NCI-H748 treated with DMSO at 0.1 percent for 48 hours (cell line): ENCODE measurements around the gene LPAR2.
A peak's percentile ranks its signal among the peaks of the same experiment; 100 is the strongest.

Experiments used
- DNase-seq: peaks from one replicate; lab custom pipeline; 2025; lab: John Stamatoyannopoulos, UW

The LPAR2 gene

DNA sequence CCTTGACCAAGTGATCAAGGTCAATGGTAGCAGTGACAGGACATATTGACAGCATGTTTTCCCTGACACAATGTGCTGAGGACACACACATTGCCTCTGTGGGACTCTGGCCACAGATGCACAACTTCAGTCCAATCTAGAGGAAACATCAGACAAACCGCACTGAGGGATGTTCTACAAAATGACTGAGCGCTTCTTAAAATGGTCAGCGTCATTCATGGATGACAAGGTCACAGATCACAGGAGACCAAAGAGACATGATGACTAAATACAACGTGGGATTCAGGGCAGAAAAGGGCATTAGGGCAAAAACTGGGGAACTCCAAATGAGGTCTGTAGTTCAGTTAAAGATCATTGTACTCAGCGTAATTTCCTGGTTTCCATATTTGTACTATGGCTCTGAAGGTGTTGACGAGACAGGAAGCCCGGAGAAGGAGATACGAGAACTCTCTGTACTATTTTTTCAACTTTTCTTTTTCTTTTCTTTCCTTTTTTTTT is 30.2 kb downstream of the LPAR2 start:
- DNase-seq: no peak

DNA sequence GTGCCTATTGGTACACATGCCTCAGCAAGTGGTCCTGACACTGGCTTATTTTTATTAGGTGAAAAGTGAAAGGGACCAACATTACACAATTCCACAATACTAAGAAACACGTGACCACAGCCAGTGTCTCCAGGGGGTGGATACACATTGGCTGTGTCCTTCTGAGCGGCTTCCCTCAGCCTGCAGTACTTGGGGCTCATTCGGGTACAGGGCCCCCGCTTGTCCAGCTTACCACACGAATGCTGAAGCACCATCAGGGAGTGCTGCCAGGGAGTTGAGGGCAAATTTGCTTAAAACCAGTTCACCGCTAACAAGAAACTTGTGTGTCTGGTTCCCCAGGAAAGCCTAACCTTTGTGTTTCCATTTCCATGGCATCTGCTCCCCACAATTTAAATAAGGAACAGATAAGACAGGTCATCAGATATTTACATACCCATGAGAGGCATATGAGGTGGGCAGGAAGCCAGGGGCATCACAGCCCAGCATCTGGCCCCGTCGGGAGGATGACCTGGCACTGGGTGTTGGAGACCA is 32.8 kb downstream of the LPAR2 start:
- no peak for DNase-seq

DNA sequence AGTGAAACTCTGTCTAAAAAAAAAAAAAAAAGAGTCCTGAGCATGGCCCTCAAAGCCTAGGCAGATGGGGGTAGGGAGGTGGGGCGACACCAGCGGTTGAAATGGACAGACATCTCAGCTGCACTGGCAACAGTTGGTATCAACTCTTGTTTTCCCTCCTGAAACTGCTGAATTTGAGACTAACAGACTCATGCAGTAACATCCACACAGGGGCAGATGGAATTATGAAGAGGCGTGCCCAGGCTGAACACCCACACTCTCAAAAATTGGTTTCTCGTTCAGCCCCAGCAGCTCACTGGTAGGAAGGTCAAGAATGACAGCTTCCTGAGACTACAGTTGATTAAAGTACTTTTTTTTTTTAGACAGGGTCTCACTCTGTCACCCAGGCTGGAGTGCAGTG is 33.6 kb downstream of the LPAR2 start:
- no peak for DNase-seq

GRCh38 chr19:19592690-19593089 is 35.3 kb downstream of the LPAR2 start:
- no peak for DNase-seq

DNA sequence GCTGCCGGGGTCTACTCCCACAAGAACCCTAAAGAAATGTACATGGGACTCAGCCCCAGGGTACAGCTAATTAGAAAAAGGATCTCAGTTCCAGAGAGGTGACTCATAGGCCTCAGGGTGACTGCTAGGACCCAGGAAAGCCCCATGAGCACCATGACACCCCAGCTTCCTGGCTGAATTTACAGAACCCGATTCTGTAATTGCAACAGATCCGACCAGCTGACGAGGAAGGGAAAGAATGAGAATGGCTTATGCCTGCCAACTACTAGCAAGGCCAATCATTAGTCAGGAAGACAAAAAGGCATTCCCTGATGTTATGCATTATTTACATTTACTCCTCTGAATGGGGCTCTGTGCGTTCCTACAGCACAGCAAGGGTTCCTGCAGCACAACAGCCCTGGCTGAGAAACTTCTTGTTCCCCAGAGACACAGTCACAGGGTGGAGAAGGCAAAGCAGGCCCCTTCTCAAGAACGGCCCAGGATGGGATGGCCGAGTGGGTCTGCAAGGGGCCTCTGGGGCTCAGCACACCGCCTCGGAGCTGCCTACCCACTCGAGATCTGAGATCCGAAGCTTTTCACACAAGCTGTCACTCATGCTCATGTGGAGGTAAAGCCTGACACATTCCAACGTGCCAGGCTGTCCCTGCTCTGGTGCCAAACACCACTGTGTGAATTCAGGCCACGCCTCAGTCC is 36.7 kb downstream of the LPAR2 start:
- DNase-seq: no peak

DNA sequence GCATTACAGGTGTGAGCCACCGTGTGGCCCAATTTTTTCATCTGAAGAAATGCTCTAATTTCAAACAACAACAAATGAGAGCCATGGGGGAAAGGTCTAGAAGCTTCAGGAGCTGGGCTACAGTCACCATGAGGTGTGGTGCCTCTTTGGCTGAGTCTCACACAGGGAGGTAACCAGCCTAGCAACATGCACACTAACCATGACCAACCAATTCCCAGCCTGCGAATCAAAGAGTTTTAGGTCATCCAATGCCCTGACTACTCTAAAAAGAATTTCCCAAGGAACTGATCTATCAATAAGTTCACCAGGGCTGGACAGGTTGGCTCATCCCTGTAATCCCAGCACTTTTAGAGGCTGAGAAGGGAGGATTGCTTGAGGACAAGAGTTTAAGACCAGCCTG is 39.5 kb downstream of the LPAR2 start:
- DNase-seq: no peak

GRCh38 chr19:19587771-19588170 is 40.2 kb downstream of the LPAR2 start:
- DNase-seq: no peak

DNA sequence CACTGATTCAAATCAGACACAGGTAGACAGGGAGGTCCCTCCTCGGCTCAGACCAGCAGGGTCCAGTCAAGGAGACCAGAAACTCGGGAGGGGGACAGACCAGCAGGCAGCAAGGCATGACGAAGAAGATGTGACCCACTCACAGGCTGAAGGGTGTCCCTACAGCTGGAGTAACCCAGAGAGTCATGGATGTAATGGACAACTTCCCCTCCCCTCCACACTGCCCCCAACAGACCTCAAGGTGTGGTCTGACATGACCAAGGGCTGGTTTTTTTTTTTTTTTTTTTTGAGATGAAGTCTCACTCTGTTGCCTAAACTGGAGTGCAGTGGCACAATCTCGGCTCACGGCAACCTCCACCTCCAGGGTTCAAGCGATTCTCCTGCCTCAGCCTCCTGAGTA is 43.7 kb downstream of the LPAR2 start:
- no peak for DNase-seq

- no peak for DNase-seq
These were observed 45.5 kb downstream of the LPAR2 start for GRCh38 chr19:19582471-19582870.

- no peak for DNase-seq
These were observed 46.6 kb downstream of the LPAR2 start for GRCh38 chr19:19581391-19581790.

- DNase-seq: no peak
These were observed 47.6 kb downstream of the LPAR2 start for GRCh38 chr19:19580418-19580817.

DNA sequence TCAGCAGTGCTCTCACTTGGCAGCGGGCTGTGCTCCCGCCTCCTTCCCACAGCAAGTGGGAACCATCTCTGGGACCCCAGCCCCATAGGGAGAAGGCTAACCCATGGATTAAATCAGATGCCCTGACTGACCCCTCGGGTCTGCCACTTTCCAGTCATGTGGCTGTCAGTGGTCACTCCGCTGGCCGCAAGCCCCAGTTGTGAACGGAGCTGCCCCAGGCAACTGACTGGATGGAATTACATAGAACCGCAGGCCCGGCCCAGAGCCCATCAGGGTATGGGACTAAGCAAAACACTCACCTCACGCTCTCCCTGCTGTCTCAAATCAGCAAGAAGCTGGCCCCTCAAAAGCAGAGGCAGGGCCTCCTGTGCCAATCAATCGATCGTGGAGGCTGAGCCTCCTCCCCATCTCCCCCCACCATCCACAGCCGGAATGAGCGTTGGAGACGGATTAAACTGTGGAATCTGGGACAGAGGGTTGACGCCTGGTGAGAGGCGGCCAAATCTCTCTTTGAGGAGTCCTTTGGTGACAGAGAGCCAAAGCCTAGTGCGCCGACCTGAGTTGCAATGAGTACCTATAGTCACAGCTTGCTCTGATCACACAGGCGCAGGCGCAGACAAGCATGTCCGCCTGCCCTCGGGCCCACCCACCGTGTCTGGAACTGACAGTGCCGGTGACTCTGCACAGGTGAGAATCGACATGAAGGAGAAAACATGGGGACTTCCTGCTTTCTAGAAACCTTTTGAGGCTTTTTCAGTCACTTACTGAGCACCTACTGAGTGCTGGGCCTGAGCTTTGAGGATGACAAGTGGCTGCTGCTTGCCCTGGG is 48.3 kb downstream of the LPAR2 start:
- DNase-seq: no peak

DNA sequence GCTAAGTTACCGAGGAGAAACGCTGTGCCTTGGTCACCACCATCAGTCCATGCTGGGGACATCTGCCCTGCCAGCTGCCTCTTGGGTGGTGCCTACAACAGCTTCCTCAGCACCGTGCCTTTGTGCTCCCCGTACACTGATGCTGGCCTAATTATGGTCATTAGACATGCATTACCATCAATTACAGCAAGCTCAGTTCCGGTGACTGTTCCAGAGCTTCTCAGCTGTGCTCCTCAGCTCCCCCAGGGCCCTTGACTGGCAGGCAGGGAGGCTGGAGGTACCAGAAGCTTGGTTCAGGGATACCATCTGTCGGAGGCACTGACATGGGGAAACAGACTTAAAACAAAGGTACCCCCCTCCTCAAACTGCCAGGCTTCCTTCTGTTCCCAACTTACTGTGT is 49.8 kb downstream of the LPAR2 start:
- DNase-seq: peak; percentile 80

DNA sequence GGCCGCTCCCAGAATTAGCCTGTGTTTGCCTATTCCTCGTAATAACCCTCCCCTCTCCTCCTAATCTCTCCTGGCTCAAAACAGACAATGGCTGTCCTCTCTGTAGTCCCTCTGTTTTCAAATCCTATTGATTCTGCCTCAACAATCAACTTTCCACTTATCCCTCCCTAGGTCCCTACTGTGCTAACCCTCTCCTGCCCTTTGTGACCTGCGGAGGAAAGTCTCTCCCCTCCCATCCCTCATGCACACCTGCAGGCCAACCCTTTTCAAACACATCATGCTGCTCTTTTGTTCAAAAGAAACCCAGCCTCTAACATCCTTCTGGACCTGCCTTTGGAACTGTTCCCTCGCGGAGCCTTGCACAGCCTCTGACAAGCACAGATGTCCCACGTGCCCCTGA is 52.6 kb downstream of the LPAR2 start:
- DNase-seq: peak; percentile 76
